Stimulated activated CD8-positive, alpha-beta memory T cell treated with anti-CD3 and anti-CD28 coated beads, Interleukin-7, amount 100 ng/mL, for 4 hours (primary cell): ENCODE data around the gene HRH3.

ENCODE experiments used
- DNase-seq, 2 donors: peaks; one replicate each; pipeline ENCODE4 v3.0.0-alpha.2; 2020; ENCODE audit warnings: low read depth in 2 of 2

HRH3 gene

GRCh38 chr20:62215991-62216635 is 4.0 kb downstream of the HRH3 start:
- no peak for DNase-seq

DNA sequence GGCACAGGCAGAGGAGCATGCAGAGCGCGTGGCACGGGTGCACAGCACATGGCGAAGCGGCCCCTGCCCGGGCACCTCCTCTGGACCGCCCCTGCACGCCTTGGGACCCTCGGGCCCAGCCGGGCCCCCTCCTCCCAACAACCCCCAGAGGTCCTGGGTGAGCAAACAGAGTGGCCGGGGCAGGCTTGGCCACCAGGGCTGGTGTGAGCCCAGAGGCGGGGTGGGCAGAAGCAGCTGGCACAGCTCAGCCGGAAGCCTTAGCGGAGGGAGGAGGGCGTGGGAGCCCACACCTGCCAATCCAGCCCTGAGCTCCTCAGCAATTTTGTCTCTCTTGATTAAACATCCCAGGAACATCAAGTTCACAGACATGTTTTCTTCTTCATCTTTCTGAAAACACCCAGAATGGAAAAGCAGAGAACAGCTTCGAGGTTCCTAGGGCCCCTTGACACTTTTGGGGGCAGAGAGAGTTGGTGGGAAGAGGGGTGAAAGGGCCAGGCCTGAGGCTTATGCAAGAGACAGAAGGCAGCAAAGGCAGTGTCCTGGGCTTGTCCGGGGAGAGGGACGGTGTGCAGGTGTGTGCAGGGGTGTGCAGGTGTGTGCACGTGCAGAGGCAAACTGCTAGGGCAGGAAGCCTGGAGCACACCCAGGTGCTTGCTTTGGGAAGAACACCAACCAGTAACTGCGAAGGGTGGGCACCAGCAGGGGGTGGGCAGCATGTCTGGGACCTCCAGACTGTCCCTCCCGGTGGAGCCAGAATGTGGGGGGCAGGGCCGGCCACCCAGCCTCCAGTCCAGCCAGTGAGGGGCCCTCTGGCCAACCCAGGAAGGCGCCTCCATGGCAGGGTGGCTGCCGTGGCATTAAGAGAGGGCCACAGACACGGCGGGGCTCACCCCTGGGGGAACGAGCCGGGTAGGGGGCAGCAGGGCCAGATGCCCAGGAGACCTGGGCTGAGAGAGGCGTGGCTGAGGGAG is 4.8 kb downstream of the HRH3 start:
- DNase-seq = no peak

DNA sequence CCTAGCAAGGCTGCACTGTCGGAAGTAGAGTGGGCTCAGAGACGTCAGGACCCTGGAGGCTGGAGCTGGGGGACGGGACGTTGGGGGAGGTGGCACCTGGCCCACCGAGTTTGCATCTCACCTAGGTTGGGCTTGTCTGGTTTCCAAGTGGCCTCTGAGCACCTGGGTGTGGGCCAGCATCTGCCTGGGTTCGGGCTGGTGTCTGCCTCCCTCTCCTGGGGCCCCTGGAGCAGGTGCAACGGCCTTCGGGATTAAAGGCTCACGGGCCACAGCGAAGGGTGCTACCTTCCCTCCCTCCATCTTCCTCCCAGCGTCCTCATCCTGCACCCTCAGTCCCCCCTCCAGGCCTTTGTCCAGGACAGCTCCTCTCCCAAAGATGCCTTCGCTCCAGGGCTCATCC is 6.0 kb downstream of the HRH3 start:
- DNase-seq = no peak

DNA sequence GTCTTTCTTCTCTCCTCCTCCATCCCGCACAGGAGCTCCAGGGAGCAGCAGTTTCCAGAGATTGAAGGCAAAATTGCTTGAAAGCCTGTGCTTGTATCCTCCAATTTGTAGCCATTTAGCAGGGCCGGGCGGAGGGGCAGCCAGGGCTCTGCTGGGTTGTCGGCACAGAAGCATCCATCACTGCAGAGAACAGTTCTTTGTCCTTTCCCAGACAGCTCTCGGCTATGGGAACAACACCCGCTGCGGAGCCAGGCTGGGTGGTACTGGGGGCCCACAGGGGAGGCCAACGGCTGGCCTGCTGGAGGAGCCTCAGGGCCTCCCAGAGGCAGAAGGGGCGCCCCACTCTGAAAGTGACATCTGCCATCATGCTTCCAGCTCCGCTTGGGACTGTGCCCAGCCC is 7.8 kb downstream of the HRH3 start:
- no peak for DNase-seq

DNA sequence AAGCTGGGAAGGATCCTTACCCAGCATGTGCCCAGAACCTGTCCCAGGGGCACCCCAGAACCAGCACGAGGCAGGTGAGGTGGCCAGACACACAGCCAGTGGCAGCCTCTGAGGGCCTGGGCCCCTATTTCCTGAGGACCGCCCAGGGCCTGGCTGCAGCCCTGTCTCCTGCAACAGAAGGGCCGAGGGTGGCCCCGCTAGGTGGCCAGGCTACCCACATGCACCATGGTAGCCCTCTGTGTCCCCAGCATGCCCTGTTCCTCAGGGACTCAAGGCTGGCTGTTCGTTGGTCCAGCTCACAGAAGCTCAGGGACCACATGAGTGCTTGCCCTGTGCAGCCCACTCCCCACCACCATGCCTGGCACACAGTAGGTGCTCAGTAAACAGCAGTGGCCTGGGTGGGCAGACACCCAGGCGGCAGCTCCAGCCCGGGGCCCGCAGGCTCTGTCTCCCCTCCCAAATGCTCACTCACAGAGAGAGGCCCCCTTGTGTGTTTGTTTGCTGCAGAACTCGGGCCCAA is 8.2 kb downstream of the HRH3 start:
- no peak for DNase-seq

- DNase-seq = no peak
These were observed 8.9 kb downstream of the HRH3 start for GRCh38 chr20:62211216-62211615.

DNA sequence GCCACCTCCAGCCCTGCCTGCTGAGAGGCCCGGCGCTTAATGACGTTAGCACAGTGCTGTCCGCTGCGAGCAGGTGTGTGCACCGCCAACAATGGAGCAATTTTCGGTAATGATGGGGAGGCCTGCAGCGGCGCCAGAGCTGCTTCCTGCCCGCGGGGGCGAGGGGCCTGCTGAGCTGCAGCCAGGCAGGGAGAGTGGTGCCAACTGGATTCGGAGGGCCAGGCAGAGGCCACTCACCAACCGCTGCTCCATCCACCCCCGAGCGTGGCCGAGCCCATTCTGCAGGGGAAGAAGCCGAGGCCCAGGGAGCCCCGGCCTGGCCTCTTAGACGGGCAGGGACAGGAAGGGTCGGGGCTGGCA is 9.6 kb downstream of the HRH3 start:
- no peak for DNase-seq

DNA sequence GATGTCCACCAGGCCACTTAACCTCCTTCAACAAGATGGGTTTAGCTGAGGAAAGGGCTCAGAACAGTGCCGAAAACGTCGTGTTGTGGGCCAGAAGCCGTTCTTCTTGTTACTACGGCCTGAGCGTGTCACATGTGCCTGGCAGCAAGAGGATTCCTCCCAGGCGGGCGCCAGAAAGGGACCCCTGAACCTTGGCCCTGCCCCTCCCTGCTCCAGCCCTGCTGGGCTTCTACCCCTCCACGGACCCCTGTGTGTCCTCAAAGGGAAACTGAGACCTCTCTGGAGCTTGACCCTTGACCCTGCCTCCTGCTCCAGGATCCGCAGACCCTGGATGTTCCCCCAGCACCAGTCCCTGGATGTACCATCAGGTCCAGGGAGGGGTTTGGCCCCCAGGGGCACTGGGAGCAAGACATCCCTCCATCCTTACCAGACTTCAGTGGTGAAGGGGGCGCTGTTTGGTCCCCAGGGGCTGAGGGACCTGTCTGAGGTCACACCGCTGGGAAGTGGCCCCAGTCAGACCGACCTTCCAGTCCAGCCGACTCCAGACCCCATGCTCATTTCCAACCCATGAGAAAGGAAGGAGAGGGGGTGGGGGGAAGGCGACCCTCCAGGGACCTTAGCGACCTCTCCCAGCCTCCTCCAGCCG is 10.1 kb downstream of the HRH3 start:
- no peak for DNase-seq

GRCh38 chr20:62208795-62209755 is 11.0 kb downstream of the HRH3 start:
- no peak for DNase-seq

DNA sequence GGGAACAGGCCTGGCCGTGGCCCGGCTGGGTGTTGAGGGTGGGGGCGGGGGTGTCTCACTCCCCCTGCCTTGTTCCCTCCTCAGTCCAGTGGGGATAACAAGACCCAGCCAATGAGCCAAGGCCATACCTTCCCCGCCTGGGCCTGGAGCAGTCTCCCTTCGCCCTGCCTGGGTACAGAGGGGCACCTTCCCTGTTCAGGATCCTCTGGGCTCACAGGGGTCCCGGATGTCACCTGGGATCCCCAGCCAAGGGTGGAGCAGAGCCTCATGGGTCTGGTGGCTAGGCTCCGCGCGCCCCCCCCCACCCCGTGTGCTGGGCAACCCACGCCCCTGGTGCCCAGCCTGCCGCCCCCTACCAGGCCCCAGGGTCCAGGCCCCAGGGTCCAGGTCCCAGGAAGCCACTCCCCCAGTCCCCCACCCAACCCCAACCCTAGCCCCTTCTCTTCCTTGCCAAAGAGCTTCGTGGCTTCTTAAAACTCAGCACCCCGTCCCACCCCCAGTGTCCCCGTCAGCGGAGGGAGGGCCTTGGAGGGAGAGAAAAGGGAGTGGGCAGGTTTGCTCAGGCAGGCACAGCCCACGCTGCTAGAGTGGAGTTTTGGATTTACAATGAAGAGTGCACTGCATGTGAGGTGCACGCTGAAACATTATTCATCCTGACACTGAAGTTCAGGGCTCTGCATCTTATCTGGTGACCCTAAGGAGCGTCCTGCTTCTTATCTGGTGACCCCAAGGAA is 11.8 kb downstream of the HRH3 start:
- no peak for DNase-seq

DNA sequence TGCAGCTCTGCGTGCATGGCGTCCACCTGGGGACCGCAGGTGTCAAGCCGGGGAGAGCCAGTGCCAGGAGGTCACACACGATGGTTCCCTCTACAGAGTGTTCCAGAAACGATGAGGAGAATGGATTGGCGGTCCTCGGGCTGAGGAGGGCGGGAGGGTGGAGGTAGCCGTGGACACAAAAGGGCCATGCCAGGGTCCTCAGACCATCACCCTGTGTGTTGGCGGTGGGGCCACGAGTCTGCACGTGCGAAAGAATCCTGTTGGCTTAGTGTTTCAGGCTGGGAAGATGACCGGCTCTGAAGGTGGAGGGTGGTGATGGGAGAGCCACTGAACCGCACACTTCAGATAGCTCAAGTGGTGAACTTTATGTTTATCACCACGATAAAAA is 13.7 kb downstream of the HRH3 start:
- DNase-seq = no peak

- DNase-seq = no peak
These were observed 14.3 kb downstream of the HRH3 start for GRCh38 chr20:62205618-62206387.

DNA sequence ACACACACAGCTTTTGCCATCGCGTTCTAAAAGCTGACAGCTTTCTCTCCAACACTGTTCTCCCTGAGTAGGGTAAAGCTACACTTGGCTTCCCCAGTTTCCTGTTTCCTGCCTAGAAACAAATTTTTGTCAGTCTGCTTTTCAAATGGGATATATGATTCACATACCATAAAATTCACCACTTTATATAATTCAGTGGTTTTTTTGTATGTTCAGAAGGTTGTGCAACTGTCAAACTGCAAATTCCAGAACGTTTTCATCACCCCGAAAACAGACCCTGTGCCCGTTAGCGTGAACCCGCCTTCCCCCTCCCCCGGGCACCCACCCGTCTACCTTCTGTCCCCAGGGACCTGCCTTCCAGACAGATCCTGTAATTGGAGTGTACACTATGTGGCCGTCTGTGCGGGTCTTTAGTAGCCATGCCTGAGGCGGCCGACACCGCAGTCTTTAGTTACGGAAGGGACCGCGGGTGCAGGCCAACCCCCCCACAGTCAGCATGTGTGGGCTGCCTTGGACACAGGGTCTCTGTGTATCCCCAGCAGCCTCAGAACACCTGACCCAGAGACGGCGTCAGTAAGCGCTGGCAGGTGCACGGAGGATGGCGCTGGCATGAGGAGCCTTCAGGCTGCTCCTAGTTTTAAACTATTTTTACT is 16.6 kb downstream of the HRH3 start:
- DNase-seq = no peak

GRCh38 chr20:62202676-62203377 is 17.3 kb downstream of the HRH3 start:
- DNase-seq = no peak

GRCh38 chr20:62202083-62202395 is 18.0 kb downstream of the HRH3 start:
- DNase-seq = no peak

DNA sequence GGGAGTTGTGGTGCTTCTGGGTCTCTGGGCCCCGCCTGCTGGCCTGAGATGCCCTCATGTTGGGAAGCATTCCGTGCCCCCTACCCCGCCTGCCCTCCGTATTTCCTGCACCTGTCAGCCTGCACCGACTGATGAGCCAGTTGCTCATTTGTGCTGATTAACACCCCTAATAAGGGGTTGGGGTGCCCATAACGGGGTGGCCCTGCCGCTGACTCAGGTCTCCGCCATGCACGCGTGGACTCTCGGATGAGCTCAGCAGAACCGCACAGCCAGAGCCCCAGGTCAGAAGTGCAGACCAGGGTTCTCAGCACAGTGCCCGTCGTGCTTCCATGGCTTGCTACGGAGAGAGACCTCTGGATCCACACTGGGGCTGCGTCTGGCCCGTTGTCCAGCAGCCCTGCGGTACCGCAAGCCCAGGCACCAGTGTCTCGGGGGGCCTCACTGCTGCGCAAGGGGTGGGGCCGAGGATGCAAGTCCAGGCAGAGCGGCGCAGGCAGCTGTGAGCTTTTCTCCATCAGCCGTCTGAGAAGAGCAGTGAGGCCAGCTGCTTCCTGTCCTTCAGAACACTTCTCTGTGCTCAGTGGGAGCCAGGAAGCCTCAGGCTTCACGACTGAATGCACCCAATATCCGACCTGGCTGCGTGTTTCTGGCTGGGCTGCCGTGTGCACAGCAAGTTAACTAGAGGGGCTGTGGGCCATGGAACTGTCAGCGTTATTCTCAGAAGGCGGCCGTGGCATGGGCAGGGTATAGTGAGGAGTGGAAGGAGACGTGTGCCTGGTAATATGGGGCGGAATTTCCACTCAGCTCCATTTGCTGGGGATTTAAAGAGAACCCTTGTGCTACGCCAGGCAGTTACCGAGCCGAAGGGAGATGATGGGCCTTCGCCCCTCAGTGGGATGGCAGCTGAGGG is 18.6 kb downstream of the HRH3 start:
- DNase-seq = no peak

GRCh38 chr20:62200491-62201172 is 19.4 kb downstream of the HRH3 start:
- DNase-seq = no peak
